ENCODE measurements around the gene PALM2AKAP2.

The PALM2AKAP2 gene

DNA sequence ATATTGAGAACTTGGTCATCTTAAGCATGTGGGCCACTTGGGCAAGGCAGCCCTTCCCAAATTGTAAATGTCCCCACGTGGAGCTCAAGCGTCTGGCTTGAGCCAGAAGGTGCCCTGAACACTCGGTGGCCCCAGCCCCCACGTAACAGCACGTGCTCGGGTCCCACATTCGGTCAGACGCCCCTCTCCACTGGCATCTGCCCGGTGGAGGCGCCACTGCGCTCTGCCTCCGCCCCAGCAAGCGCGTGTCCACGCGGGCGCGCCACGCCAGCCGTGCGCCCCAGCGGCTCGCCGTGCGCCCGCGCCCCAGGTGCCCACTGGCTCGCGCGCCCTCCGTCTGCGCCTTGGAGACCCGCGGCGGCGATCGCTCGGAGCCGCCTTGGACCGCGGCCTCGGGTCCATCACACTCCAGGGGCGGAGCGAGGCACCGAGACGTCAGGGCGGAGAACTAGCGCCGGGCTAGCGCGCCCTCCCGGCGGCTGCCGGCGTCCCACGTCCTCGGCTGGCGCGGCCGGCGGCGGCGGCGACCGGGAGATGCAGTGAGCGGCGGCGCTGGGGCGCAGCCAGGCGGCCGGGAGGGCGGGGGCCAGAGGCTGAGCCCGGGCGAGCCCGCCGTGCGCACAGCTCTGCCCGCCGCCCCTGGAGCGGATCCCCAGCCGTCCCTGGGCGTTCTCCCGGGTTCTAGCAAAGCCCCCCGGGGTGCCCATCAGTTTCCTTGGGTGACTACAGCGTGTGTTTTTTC lies at the start of gene PALM2AKAP2:
Gene PALM2AKAP2, plus strand, starts transcription at position 488 of the 742 bp plus-strand sequence. CDS start 291 bp downstream, outside the sequence.
- TF ChIP-seq, protein P1, sequence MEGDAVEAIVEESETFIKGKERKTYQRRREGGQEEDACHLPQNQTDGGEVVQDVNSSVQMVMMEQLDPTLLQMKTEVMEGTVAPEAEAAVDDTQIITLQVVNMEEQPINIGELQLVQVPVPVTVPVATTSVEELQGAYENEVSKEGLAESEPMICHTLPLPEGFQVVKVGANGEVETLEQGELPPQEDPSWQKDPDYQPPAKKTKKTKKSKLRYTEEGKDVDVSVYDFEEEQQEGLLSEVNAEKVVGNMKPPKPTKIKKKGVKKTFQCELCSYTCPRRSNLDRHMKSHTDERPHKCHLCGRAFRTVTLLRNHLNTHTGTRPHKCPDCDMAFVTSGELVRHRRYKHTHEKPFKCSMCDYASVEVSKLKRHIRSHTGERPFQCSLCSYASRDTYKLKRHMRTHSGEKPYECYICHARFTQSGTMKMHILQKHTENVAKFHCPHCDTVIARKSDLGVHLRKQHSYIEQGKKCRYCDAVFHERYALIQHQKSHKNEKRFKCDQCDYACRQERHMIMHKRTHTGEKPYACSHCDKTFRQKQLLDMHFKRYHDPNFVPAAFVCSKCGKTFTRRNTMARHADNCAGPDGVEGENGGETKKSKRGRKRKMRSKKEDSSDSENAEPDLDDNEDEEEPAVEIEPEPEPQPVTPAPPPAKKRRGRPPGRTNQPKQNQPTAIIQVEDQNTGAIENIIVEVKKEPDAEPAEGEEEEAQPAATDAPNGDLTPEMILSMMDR (IDR thresholded peaks at IDR 0.05; ENCODE audit: low read depth, low read length), result 0 out of 2 replicates have a peak, but pooled peaks have one; percentile 15
- peak within 1 kb of the TSS; percentile 78 for H3K4me3 ChIP-seq (ENCODE audit: low read depth, low read length)

DNA sequence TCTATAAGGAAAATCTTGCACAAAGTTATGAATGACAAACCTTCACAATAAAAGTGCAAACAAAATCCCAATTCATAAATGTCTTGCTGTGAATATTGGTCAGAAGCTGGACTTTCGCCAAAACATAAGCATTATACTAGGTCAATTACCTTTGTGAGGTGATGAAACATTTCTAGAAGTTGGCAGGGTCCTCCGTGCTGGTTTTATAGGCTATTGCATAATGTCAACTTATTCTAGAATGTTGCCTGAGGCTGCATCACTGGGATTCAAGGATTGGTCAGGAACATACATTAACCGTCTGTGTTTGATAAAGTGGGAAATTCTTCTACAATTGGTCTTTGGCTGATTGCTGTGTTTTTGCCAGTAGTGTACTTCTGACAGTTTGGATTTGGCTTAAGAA lies 49.8 kb upstream of the PALM2AKAP2 start:
- no peak overlapping the region for H3K4me3 ChIP-seq (ENCODE audit: low read depth, low read length)
- TF ChIP-seq, protein P1 (IDR thresholded peaks at IDR 0.05; ENCODE audit: low read depth, low read length), result no peak

DNA sequence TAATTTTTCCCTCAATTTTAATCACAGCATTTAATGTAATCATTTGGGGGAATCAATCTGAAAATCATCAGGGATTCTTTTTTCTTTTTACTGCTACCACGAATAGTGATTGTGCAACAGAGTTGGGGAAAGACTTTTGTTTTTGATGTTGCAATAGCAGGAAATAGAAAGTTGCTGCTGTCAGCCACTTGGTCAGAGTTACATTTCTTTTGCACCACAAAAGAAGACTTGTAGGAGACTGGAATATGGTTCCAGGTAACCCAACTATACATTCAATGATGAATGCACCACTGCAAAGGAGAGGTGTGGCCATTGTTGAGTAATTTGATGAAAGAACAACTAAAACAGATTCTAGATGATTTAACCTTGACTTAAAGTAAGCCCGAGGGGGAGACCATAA lies 46.3 kb upstream of the PALM2AKAP2 start:
- no peak overlapping the region for H3K4me3 ChIP-seq (ENCODE audit: low read depth, low read length)
- TF ChIP-seq, protein P1 (IDR thresholded peaks at IDR 0.05; ENCODE audit: low read depth, low read length), result no peak

DNA sequence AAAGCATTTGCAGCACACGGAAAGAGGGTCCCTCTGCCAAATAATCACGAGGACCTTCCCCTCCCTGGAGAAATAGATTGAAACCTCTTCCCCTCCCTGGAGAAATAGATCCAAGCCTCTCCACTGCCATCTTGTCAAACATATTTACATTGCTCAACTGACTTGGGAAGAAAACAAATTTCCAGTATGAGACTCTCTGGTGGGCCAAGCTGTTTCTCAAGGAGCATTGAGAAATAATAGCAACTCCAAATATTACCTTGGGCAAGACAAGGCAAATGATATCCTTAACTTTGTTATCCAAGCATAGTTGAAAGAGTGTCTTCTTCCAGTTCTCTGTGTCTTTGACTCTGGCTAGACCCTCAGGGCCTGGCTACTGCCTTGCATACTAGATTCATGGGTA lies 45.2 kb upstream of the PALM2AKAP2 start:
- no peak overlapping the region for H3K4me3 ChIP-seq (ENCODE audit: low read depth, low read length)
- TF ChIP-seq, protein P1 (IDR thresholded peaks at IDR 0.05; ENCODE audit: low read depth, low read length), result no peak

DNA sequence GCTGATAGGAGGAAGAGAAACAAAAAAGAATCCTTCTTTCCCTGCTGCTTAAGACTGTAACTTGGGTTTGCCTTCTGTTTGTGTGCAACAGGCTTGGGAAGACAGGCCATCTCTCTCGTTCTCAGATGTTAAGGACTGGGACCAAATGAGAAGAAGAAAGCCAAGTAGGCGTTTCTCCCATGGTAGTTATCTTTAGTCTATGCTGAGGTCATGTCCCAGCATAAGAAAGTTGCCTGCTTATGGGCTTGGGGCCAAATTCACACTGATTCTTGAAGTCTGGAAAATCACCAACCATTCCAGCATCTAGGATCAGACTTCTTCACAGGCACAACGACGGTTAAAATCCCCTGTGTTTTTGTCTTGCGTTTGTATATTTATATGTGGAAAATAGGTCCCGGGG lies 44.2 kb upstream of the PALM2AKAP2 start:
- TF ChIP-seq, protein P1 (IDR thresholded peaks at IDR 0.05; ENCODE audit: low read depth, low read length), result no peak
- no peak overlapping the region for H3K4me3 ChIP-seq (ENCODE audit: low read depth, low read length)

DNA sequence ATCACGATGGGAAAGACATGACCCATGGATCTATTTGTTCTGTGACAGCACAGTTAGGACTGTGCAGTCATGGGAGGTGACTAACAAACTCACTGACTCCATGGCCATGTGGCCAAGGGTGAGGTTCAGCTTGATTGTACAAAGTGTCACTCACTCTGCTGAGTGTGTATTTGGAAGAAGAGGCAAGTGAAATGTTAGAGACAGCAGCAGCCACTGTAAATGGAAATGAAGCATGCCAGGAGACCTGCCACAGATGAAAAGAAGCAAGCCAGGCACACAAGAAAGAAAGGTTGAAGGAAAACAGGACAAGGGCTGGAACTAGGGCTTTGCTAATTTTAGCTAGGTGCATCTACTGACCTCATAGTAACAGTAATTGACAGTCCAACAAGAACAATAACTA lies 42.7 kb upstream of the PALM2AKAP2 start:
- TF ChIP-seq, protein P1 (IDR thresholded peaks at IDR 0.05; ENCODE audit: low read depth, low read length), result no peak
- no peak overlapping the region for H3K4me3 ChIP-seq (ENCODE audit: low read depth, low read length)

DNA sequence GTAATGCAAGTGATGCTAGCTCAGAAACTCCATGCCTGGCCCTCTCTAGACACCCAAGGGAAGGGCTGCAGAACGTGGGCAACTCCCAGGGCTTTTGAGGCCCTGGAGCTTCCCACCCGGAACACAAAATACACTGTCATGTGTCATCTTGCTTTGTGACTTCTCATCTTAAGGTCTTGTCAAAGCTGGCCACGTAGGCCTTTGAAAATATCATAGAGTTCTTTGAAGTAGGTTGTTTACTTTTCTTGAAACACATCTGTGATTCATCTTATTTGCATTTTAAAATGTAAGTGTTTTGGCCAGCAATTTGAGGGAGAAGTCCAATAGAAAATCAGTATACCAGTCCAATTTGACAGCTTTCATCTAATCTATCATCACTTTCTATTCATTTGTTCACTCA lies 40.2 kb upstream of the PALM2AKAP2 start:
- H3K4me3 ChIP-seq (ENCODE audit: low read depth, low read length), result no peak overlapping the region
- TF ChIP-seq, protein P1 (IDR thresholded peaks at IDR 0.05; ENCODE audit: low read depth, low read length), result no peak

All from WI38 (cell line).